AG08396 (cell line): ENCODE measurements around the gene IL6R.
"Not testable (repeated sequence)": the region's sequence is repeated elsewhere in the genome, so short reads cannot be mapped to it uniquely, and the experiment has no call there.

Experiments
- DNase-seq: peaks from one replicate; pipeline ENCODE4 v3.0.0; 2012; ENCODE audit warnings: low spot score, mixed read lengths

Gene IL6R

GRCh38 chr1:154483941-154484803 is 79.0 kb downstream of the IL6R start:
- no peak for DNase-seq

- DNase-seq: no peak
Observed at GRCh38 chr1:154485106-154485505, 80.0 kb downstream of the IL6R start.

- DNase-seq: no peak
Observed at GRCh38 chr1:154485910-154486496, 80.9 kb downstream of the IL6R start.

- DNase-seq: not testable (repeated sequence)
Observed at GRCh38 chr1:154486756-154487155, 81.6 kb downstream of the IL6R start.

- no peak for DNase-seq
Observed at GRCh38 chr1:154488922-154489321, 83.8 kb downstream of the IL6R start.

- no peak for DNase-seq
Observed at GRCh38 chr1:154489695-154490274, 84.6 kb downstream of the IL6R start.

- DNase-seq: no peak
Observed at GRCh38 chr1:154490317-154490716, 85.2 kb downstream of the IL6R start.

GRCh38 chr1:154492115-154492514 is 87.0 kb downstream of the IL6R start:
- no peak for DNase-seq

GRCh38 chr1:154493276-154493675 is 88.1 kb downstream of the IL6R start:
- DNase-seq: no peak

GRCh38 chr1:154495496-154496273 is 90.5 kb downstream of the IL6R start:
- no peak for DNase-seq

- DNase-seq: no peak
Observed at GRCh38 chr1:154496383-154496782, 91.2 kb downstream of the IL6R start.

- DNase-seq: no peak
Observed at GRCh38 chr1:154497026-154497806, 92.1 kb downstream of the IL6R start.

- DNase-seq: no peak
Observed at GRCh38 chr1:154499446-154499845, 94.3 kb downstream of the IL6R start.

GRCh38 chr1:154500533-154500932 is 95.4 kb downstream of the IL6R start:
- no peak for DNase-seq

- no peak for DNase-seq
Observed at GRCh38 chr1:154501423-154502065, 96.4 kb downstream of the IL6R start.

- no peak for DNase-seq
Observed at GRCh38 chr1:154502066-154502743, 97.1 kb downstream of the IL6R start, which contains the start of the genes SHE and TDRD10. Gene SHE (minus strand): TSS chr1:154502412. CDS start chr1:154502026, 386 bp downstream. Gene TDRD10 (plus strand): TSS chr1:154502219. CDS start chr1:154506904, 4,685 bp downstream.

GRCh38 chr1:154502744-154503115 is 97.6 kb downstream of the IL6R start:
- DNase-seq: no peak

GRCh38 chr1:154503898-154504297 is 98.8 kb downstream of the IL6R start:
- no peak for DNase-seq

- DNase-seq: no peak
Observed at GRCh38 chr1:154512760-154513159, 107.6 kb downstream of the IL6R start.

GRCh38 chr1:154514066-154514553 is 109.0 kb downstream of the IL6R start:
- no peak for DNase-seq
